Glutamatergic neuron (in vitro differentiated cells): ENCODE results near the gene FBLN2. TPM values are rescaled to one million over a fixed set of nuclear protein-coding genes. Genes with fewer than 3 reads are reported as not detected.

Experiments used
- DNase-seq: peaks from one replicate; pipeline ENCODE4 v3.0.0; 2022
- H3K27ac Mint-ChIP-seq: one replicate; pipeline ENCODE4 v1.8.0; 2020; ENCODE audit warnings: mild to moderate bottlenecking, mixed read lengths, inconsistent platforms; ENCODE audit not compliant: unreplicated experiment
- H3K27me3 Mint-ChIP-seq: one replicate; pipeline ENCODE4 v1.8.0; 2020; ENCODE audit warnings: mild to moderate bottlenecking, moderate library complexity, mixed read lengths, inconsistent platforms; ENCODE audit not compliant: unreplicated experiment
- H3K36me3 Mint-ChIP-seq: one replicate; pipeline ENCODE4 v1.8.0; 2020; ENCODE audit warnings: mild to moderate bottlenecking, mixed read lengths, inconsistent platforms; ENCODE audit not compliant: unreplicated experiment
- H3K4me1 Mint-ChIP-seq: one replicate; pipeline ENCODE4 v1.8.0; 2020; ENCODE audit warnings: mild to moderate bottlenecking, low read depth, mixed read lengths, inconsistent platforms; ENCODE audit not compliant: unreplicated experiment
- H3K4me3 Mint-ChIP-seq: one replicate; pipeline ENCODE4 v1.8.0; 2020; ENCODE audit warnings: mild to moderate bottlenecking, mixed read lengths, inconsistent platforms; ENCODE audit not compliant: unreplicated experiment
- H3K9me3 Mint-ChIP-seq: one replicate; pipeline ENCODE4 v1.8.0; 2020; ENCODE audit warnings: mild to moderate bottlenecking, moderate library complexity, mixed read lengths, inconsistent platforms; ENCODE audit not compliant: unreplicated experiment
- total RNA-seq: library from RNA; stranded (reverse); fragmentation: NEBNext Ultra II Directional; extraction: Animal tissue kit (Norgen Biotek cat#: 25700); gene quantifications from one replicate; pipeline ENCODE4 v1.2.1, GENCODE V29; 2021; ENCODE audit not compliant: unreplicated experiment
- TF ChIP-seq, protein P1 (sequence below): fragments of 200-600 bp; sonication (generic); IDR thresholded peaks from one replicate; pipeline ENCODE4 v1.5.0; 2021; ENCODE audit not compliant: partially characterized antibody, unreplicated experiment

FBLN2 gene
- total RNA-seq, 1 donor from 2014 or later, result 2.1 TPM

DNA sequence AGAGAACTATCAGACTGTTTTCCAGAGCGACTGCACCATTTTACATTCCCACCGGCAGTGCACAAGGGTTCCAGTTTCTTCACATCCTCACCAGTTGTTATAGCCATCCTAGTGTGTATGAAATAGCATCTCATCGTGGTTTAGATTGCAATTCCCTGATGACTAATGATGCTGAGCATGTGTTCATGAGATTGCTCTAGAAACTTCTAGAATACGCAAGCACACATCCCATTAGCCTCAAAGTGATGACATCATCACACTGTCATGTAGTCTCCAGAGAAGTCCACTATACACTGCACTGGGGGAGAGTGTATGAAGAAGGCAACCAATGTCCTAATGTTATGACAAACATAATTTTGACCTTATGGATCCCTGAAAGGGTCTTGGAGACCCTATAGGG, 30.1 kb downstream of the FBLN2 start:
- Mint-ChIP-seq H3K4me3 (no peak overlapping the region), H3K9me3 (no peaks in the 10 kb centered on the region), H3K27me3 (peaks cover 2% of the 10 kb centered on the region), H3K27ac (no peak overlapping the region), H3K4me1 (peaks cover 5% of the 10 kb centered on the region), H3K36me3 (no peaks in the 10 kb centered on the region)
- no peak for DNase-seq
- TF ChIP-seq, protein P1, sequence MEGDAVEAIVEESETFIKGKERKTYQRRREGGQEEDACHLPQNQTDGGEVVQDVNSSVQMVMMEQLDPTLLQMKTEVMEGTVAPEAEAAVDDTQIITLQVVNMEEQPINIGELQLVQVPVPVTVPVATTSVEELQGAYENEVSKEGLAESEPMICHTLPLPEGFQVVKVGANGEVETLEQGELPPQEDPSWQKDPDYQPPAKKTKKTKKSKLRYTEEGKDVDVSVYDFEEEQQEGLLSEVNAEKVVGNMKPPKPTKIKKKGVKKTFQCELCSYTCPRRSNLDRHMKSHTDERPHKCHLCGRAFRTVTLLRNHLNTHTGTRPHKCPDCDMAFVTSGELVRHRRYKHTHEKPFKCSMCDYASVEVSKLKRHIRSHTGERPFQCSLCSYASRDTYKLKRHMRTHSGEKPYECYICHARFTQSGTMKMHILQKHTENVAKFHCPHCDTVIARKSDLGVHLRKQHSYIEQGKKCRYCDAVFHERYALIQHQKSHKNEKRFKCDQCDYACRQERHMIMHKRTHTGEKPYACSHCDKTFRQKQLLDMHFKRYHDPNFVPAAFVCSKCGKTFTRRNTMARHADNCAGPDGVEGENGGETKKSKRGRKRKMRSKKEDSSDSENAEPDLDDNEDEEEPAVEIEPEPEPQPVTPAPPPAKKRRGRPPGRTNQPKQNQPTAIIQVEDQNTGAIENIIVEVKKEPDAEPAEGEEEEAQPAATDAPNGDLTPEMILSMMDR, result no peak

DNA sequence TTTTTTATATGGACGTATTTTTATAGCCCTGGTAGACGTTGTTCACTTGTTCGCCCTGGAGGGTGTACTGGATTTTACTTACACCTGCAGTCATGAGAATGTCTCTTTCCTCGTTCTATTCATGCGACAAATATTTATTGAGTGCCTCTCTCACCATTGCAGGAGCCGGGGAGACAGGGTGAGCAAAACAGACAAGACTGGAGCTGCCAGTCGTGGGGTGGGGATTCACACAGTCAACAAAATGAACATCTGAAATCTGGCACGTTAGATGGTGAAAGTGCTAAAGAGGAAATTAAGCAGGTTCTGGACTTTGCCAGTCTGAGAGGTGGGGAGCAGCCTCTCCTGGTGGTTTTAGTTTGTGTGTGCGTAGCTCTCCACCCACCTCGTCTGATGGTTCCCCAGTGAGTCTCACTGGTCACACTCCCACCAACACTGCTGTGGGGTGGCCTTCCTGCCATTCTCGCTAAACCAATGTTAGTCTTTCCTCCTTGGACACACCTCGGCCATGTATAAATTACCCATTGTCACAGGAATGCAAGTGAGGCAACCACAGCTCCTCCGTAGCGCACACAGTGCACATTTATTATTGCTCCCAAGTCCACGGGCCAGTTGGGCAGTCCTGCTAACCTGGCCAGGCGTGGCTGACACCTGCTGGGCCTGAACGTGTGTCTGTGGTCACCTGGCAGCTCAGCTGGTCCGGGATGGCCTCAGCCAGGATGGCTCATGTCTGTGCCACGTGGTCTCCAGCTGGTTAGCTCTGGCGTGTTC, 31.5 kb downstream of the FBLN2 start:
- H3K4me3 Mint-ChIP-seq, result no peak overlapping the region
- TF ChIP-seq, protein P1, result no peak
- no peak overlapping the region for H3K27ac Mint-ChIP-seq
- no peaks in the 10 kb centered on the region for H3K36me3 Mint-ChIP-seq
- DNase-seq, result no peak
- peaks cover 5% of the 10 kb centered on the region for H3K4me1 Mint-ChIP-seq
- H3K9me3 Mint-ChIP-seq, result no peaks in the 10 kb centered on the region
- peaks cover 3% of the 10 kb centered on the region for H3K27me3 Mint-ChIP-seq

DNA sequence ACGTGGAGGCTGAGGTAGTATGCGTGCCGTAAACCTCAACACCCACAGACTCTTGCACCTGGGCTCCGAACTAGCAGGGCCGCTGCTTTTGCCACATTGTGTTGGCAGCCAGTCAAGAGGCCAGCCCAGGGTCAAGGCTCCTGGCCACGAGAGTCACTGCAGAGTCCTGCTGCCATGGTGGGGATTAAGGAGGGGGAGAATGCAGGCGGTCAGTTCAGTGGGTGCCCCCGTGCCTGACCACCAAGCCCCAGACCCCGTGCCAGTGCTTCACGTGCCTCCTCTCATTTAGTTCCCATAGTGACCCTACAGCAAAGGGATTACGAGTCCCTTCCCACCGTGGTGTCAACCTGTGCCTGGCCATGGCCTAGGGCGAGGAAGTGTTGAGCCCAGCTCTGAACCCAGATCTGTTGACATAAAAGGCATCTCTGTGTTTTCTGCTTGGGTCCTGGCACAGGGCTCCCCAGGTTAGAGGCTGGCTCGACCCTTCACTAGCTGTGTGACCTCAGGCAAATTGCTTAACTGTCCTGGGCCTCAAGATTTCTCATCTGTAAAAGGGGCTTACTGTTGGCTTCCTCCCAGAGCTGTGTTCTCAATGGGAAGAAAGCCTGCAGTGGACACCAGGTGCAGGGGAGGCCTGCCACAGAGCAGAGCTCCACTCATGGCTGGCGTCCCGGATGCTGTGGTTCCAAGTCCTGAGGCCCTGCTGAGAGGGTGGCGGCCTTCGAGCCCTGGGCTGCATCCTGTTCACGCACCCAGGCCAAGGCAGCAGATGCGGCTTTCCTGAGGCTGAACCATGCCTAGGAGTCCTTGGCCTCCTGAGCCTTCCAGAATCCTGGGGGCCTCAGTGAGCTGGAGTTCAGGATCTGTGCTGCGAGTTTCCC, 32.8 kb downstream of the FBLN2 start:
- TF ChIP-seq, protein P1, result no peak
- H3K36me3 Mint-ChIP-seq, result no peaks in the 10 kb centered on the region
- H3K27ac Mint-ChIP-seq, result no peak overlapping the region
- H3K9me3 Mint-ChIP-seq, result no peaks in the 10 kb centered on the region
- no peak overlapping the region for H3K4me3 Mint-ChIP-seq
- H3K4me1 Mint-ChIP-seq, result peaks cover 1% of the 10 kb centered on the region
- H3K27me3 Mint-ChIP-seq, result peaks cover 3% of the 10 kb centered on the region
- no peak for DNase-seq

DNA sequence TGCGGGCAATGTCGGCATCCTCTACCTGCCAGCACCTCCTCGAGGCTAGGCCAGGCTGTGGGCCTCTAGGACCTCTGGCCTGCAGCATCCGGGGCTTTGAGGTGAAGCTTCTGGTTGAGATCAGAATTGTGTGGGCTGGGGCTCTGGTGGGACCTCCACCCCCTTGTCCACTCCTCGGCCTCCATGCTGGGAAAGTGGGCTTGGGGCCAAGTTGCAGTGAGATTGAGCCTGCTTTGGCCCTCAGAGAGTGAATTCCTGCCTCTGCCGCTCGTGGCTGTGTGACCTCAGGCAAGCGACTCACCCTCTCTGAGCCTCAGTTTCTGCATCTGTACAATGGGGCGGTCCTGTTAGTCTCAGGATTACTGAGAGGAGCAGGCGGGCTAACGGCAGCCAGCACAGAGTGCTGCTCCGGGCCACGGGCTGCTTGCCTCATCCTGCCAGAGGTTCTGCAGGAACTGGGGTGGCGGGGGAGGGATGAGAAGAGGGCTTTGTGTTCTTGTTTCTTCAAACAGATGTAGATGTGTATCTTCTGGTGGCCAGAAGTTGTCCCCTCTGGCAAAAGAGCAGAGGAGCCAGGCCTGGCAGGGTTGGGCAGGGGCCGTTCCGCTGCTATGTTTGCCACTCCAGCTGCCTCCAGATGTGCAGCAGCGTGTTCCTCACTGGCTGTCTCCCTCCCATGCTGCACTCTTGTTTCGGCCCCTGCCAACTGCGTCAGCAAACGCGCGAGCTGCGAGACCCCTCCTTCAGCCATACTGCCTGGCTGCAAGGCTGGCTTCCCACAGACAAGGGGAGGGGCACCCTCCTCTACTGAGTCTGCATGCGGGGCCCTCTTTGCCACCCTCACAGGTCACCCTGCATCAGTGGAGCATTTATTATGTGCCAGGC, 33.7 kb downstream of the FBLN2 start:
- DNase-seq, result no peak
- H3K27ac Mint-ChIP-seq, result no peak overlapping the region
- TF ChIP-seq, protein P1, result no peak

More for the DNA sequence above, 33.7 kb downstream of the FBLN2 start:
- Mint-ChIP-seq H3K4me3 (no peak overlapping the region), H3K4me1 (peaks cover 1% of the 10 kb centered on the region), H3K27me3 (peaks cover 3% of the 10 kb centered on the region), H3K36me3 (no peaks in the 10 kb centered on the region), H3K9me3 (no peaks in the 10 kb centered on the region)
